CD4-positive, alpha-beta T cell treated with Interleukin-15 for 1 hour (primary cell): ENCODE data around the gene TNFRSF18.
A peak's percentile ranks its signal among the peaks of the same experiment; 100 is the strongest.
"Not testable (repeated sequence)": the region's sequence is repeated elsewhere in the genome, so short reads cannot be mapped to it uniquely, and the experiment has no call there.

Source experiments
- DNase-seq: peaks from one replicate; pipeline ENCODE4 v3.0.0-alpha.2; 2020

Gene TNFRSF18

GRCh38 chr1:1196431-1197187 lies 9.8 kb downstream of the TNFRSF18 start:
- DNase-seq: no peak

- DNase-seq: not testable (repeated sequence)
Measured at GRCh38 chr1:1195726-1196125, 10.7 kb downstream of the TNFRSF18 start.

GRCh38 chr1:1194723-1195122 lies 11.7 kb downstream of the TNFRSF18 start:
- no peak for DNase-seq

GRCh38 chr1:1191734-1192133 lies 14.7 kb downstream of the TNFRSF18 start:
- DNase-seq: peak; percentile 10

GRCh38 chr1:1189111-1189510 lies 17.3 kb downstream of the TNFRSF18 start:
- peak; percentile 4 for DNase-seq

DNA sequence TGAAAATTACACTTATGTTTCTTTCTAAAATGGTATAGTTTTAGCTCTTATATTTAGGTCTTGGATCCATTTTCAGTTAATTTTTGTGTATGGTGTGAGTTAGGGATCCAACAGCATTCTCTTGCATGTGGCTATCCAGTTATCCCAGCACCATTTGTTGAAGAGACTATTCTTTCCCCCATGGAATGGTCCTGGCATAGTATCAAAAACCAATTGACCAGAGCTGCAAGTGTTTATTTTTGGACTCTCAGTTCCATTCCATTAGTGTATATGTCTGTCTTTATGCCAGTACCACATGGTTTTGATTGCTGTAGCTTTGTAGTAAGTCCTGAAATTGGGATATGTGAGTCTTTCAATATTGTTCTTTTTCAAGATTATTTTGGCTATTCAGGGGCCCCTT lies 18.5 kb downstream of the TNFRSF18 start:
- no peak for DNase-seq

GRCh38 chr1:1185101-1185765 lies 21.2 kb downstream of the TNFRSF18 start:
- DNase-seq: peak; percentile 5

DNA sequence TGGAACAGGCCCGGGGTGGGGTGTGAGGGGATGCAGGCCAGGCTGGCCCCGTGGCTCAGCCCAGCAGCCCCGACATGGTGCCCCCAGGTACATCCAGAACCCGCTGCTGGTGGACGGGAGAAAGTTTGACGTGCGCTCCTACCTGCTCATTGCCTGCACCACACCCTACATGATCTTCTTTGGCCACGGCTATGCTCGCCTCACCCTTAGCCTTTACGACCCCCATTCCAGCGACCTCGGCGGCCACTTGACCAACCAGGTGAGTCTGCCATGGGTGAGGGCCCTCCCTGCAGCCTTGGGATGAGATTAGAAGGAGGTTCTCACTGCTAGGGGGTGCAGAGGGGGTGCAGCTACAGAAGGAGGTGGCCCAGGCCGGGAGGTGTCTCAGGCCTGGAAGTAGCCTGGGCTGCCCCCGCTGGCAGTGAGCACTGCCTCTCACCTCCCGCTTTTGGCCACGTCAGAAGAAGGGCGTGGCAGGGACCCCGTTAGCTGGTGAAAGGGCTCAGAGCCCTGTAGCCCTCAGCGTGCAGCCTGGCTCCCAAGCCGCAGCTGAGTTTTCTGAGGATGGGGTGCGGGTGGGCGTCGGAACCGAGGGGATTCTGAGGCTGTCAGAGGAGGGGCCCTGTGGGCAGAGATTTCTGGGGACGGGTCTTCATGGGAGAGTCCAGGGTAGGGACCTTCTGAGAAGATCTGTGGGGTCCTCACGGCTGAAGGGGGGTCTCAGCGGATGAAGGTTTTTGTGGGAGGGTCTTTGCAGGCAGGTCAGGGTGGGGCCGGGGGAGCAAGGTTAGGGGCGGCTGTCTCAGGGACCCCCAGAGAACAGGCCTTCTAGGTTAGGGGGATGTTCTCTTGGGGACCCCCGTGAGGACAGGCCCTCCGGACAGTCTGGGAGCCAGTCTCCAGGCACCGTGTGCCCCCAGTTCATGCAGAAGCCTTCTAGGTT lies 22.3 kb downstream of the TNFRSF18 start:
- peak; percentile 16 for DNase-seq

GRCh38 chr1:1183221-1183747 lies 23.1 kb downstream of the TNFRSF18 start:
- DNase-seq: peak; percentile 12

DNA sequence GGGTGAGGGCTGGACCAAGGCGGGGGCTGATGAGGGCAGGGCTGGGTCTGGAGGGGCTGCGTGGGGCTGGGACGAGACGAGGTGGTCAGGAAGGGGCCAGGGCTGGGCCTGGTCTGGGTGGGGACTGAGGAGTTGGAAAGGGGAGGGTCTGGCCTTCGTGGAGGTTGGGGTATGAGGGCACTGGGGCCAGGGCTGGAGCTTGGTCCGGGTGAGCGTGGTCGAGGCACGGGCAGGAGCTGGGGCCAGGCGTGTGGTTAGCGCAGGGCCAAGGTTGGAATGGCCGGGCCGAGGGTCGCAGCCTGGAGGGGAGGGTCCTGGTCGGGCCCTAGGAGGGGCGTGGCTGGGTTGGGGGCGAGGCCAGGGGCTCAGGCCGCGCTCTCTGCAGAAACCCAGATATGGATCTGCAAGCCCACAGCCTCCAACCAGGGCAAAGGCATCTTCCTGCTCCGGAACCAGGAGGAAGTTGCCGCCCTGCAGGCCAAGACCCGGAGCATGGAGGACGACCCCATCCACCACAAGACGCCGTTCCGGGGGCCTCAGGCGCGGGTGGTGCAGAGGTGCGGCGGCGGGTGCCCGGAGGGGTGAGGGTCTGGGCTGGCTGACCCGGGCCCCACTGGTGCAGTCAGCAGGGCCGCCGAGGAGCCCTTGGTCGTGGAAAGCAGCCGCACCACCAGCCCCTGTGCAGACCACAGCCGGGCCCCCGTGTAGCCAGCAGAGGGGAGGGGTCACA lies 23.7 kb downstream of the TNFRSF18 start:
- peak; percentile 13 for DNase-seq

GRCh38 chr1:1181938-1182410 lies 24.4 kb downstream of the TNFRSF18 start:
- peak; percentile 15 for DNase-seq

DNA sequence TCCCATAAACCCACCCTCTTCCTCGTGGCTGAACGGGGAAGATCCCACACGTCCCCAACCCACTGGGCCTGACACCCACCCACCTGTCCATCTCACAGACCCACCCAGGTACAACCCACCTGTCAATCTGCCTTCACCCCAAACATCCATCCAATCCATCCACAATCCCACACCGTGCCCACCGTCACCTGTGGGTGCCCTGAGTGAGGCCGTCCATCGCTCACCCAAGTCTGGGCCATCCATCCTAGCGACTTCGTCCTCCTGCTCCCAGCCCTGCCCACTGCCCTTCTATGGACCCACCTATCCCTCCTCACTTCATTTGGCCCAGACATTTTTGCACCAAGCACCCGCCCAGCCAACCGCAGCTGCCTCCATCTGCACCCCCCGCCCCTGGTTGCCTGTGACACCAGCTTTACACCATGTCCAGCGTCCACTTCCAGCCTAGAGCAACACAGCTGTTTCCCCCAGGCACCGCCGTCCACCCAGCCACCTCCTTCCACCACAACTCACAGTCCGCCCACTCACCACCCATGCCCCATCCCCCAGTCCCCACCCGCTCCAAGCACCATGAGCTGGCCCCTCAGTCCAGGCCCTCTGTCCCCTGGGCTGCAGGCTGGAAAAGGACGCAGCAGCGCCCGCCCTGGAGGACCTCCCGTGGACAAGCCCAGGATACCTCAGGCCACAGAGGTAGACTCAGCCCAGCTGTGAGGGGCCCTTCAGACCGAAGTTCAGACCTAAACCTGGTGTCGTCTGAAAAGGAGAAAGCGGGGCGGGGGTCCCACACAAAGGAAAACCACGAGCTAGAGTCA lies 25.1 kb downstream of the TNFRSF18 start:
- peak; percentile 9 for DNase-seq

- DNase-seq: peak; percentile 3
Measured at GRCh38 chr1:1179983-1180861, 26.2 kb downstream of the TNFRSF18 start.

- peak; percentile 12 for DNase-seq
Measured at GRCh38 chr1:1179346-1179982, 26.9 kb downstream of the TNFRSF18 start.

DNA sequence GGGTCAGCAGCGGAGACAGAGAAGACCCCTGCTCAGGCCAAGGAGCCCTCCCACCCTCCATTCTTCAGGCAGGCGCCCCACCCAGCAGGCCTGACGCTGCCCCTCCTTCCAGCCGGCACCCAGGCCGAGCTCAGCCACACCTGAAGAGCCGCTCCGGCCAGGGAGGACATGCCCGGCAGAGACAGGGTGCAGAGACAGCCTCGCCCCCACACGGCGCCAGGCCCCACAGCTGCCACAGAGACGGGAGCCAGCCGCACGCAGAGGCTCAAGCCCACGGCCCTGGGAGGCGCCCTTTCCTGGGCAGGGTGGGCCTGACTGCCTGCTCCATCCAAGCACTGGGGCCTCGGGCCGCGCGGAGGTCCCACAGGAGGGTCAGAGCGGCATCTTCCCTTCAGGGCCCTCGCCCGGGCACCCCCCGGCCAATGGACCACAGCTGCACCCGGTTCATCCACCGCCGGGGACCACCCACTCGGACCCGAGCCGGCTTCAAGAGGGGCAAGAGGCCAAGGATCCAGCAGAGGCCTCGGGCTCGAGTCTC lies 27.5 kb downstream of the TNFRSF18 start:
- peak; percentile 7 for DNase-seq

DNA sequence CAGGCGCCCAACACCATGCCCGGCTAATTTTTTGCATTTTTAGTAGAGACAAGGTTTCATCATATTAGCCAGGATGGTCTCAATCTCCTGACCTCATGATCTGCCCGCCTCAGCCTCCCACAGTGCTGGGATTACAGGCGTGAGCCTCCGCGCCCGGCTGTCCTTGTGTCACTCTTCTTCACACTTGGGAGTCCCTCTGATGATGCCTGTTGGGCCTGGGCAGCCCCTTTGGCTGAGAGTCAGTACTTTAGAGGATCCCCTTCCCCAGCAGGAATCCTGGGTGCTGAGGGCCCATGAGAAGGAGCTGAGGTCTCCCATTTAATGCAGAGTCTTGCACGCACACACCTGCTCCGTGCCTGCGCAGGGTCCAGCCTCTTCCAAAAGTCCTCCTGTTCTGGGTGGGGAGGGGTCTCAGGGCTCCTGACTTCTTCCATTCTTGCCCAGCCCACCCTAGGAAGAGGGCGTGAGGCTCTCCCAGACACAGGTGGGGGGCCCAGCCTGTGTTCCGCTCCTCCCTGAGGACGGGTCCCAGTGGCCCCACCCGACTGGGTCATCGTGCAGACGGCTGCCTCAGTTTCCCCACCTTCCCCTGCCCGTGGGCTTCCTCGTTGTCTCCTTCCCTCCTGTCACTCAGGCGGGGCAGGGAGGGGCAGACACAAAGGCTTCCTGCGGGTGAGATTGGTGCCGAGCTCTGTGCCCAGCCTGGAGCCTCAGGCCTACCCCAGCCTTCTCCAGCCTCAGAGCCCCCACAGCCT lies 28.8 kb downstream of the TNFRSF18 start:
- peak; percentile 15 for DNase-seq

DNA sequence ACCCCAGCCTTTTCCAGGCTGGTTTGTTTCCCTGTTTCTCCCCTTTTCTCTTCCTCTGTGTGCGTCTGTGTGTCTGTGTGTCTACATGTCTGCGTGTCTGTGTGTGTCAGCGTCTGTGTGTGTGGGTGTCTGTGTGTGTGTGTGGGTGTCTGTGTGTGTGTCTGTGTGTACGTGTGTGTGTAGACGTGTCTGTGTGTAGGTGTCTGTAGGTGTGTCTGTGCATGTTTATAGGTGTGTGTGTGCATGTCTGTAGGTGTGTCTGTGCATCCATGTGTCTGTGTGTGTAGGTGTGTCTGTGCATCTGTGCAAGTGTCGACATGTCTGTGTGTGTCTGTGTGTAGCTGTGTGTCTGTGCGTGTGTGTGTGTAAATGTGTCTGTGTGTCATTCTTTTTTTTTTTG lies 29.5 kb downstream of the TNFRSF18 start:
- DNase-seq: peak; percentile 9

DNA sequence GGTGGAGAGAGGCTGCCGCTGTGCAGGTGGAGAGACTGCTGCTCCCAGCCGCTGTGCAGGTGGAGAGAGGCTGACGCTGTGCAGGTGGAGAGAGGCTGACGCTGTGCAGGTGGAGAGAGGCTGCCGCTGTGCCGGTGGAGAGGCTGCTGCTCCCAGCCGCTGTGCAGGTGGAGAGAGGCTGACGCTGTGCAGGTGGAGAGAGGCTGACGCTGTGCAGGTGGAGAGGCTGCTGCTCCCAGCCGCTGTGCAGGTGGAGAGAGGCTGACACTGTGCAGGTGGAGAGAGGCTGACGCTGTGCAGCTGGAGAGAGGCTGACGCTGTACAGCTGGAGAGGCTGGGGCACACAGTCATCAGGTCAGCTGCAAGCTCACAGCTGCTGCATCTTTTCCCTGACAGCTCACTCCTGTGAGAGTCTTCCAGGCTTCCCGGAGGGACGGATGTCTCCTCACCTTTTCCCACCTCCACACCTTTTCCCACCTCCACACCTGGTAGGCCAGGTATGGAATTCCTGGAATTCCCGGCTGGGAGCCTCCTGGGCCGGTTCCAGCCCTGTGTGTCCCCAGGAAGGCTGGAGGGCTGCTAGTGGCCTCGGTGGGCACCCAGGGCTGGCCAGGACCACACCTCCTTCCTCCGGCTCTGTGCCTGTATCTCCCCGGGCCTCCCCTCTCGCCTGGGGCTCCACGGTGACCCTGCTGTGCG lies 30.2 kb downstream of the TNFRSF18 start:
- peak; percentile 5 for DNase-seq
